OCI-LY1 (cell line): ENCODE data around the gene GPR158.

Experiments
- H2AFZ ChIP-seq: fragments of 200-600 bp; sonication (generic), shearing (Covaris generic); 2 replicates; pipeline ENCODE4 v1.6.0; 2014; ENCODE audit warnings: antibody characterized with exemption, mild to moderate bottlenecking, low read length
- H3F3A ChIP-seq: fragments of 200-600 bp; sonication (generic), shearing (Covaris generic); 2 replicates; pipeline ENCODE4 v1.6.0; 2014; ENCODE audit warnings: mild to moderate bottlenecking, antibody characterized with exemption, low read length, moderate library complexity; ENCODE audit not compliant: insufficient read depth
- H3K27ac ChIP-seq: fragments of 200-600 bp; sonication (generic); 2 replicates; pipeline ENCODE4 v1.5.1; 2014; ENCODE audit warnings: low read length, mixed run types, mild to moderate bottlenecking, low read depth; ENCODE audit not compliant: poor library complexity, severe bottlenecking
- H3K27me3 ChIP-seq: fragments of 200-600 bp; sonication (generic); 2 replicates; pipeline ENCODE4 v1.6.0; 2014; ENCODE audit warnings: antibody characterized with exemption, mild to moderate bottlenecking, low read length, moderate library complexity; ENCODE audit not compliant: insufficient read depth
- H3K36me3 ChIP-seq: fragments of 200-600 bp; sonication (generic); 2 replicates; pipeline ENCODE4 v1.6.1; 2014; ENCODE audit warnings: mild to moderate bottlenecking, antibody characterized with exemption, low read length, moderate library complexity, mixed read lengths; ENCODE audit not compliant: insufficient read depth
- H3K4me1 ChIP-seq: fragments of 200-600 bp; sonication (generic); 2 replicates; pipeline ENCODE4 v1.5.1; 2014; ENCODE audit warnings: mild to moderate bottlenecking, low read length, moderate library complexity; ENCODE audit not compliant: insufficient read depth, severe bottlenecking
- H3K4me2 ChIP-seq: fragments of 200-600 bp; sonication (generic), shearing (Covaris generic); 2 replicates; pipeline ENCODE4 v1.6.1; 2014; ENCODE audit warnings: low read length
- H3K4me3 ChIP-seq: fragments of 200-600 bp; sonication (generic); 2 replicates; pipeline ENCODE4 v1.5.1; 2014; ENCODE audit warnings: low read length, low read depth, mild to moderate bottlenecking, mixed read lengths; ENCODE audit not compliant: poor library complexity, severe bottlenecking
- H3K79me2 ChIP-seq: fragments of 200-600 bp; shearing (Covaris generic); 2 replicates; pipeline ENCODE4 v1.6.1; 2016; ENCODE audit warnings: mixed run types, low read length, mixed read lengths; ENCODE audit not compliant: insufficient read depth
- H3K9ac ChIP-seq: fragments of 200-600 bp; sonication (generic), shearing (Covaris generic); 2 replicates; pipeline ENCODE4 v1.6.1; 2014; ENCODE audit warnings: mild to moderate bottlenecking, low read length, mixed read lengths
- H3K9me2 ChIP-seq: fragments of 200-600 bp; sonication (generic), shearing (Covaris generic); 2 replicates; pipeline ENCODE4 v1.6.1; 2014; ENCODE audit warnings: low read depth, mild to moderate bottlenecking, low read length, mixed read lengths
- H3K9me3 ChIP-seq: fragments of 200-600 bp; shearing (Covaris generic); 2 replicates; pipeline ENCODE4 v1.6.1; 2014; ENCODE audit warnings: low read length, mixed read lengths
- H4K20me1 ChIP-seq: fragments of 200-600 bp; sonication (generic), shearing (Covaris generic); 2 replicates; pipeline ENCODE4 v1.6.0; 2016; ENCODE audit warnings: mild to moderate bottlenecking, low read length; ENCODE audit not compliant: insufficient read depth
- CTCF ChIP-seq: fragments of 200-600 bp; sonication (generic), shearing (Covaris generic); IDR thresholded peaks from 2 replicates; pipeline ENCODE4 v1.5.1; 2017; ENCODE audit warnings: mild to moderate bottlenecking, antibody characterized with exemption, low read length, moderate library complexity, mixed read lengths
- EZH2 ChIP-seq: fragments of 200-600 bp; sonication (generic), shearing (Covaris generic); IDR thresholded peaks from 2 replicates; pipeline ENCODE4 v1.8.0; 2017; ENCODE audit warnings: borderline replicate concordance, mixed run types, mild to moderate bottlenecking, antibody characterized with exemption, low read length, moderate library complexity, mixed read lengths

GPR158 gene

GRCh38 chr10:25467881-25468280 is 293.1 kb downstream of the GPR158 start:
- Histone ChIP-seq H3K27ac (no peak overlapping the region), H3K4me2 (no peak overlapping the region), H3K9ac (no peak overlapping the region)

GRCh38 chr10:25481467-25481866 is 306.7 kb downstream of the GPR158 start:
- H3K79me2 ChIP-seq = no peaks in the 10 kb centered on the region
- H3K27me3 ChIP-seq = no peaks in the 10 kb centered on the region
- H3K9me3 ChIP-seq = no peaks in the 10 kb centered on the region
- H4K20me1 ChIP-seq = no peaks in the 10 kb centered on the region
- no peaks in the 10 kb centered on the region for H3K36me3 ChIP-seq
- H3K4me1 ChIP-seq = no peaks in the 10 kb centered on the region
- H3K4me3 ChIP-seq = no peak overlapping the region
- no peaks in the 10 kb centered on the region for H3K9me2 ChIP-seq
- H3K4me2 ChIP-seq = no peak overlapping the region
- no peak overlapping the region for H3K27ac ChIP-seq
- H3K9ac ChIP-seq = no peak overlapping the region
- no peaks in the 10 kb centered on the region for H3F3A ChIP-seq
- no peak overlapping the region for H2AFZ ChIP-seq
- no peak for TF ChIP-seq EZH2

More at GRCh38 chr10:25467881-25468280, 293.1 kb downstream of the GPR158 start:
- Histone ChIP-seq H3K27me3 (no peaks in the 10 kb centered on the region), H3K79me2 (no peaks in the 10 kb centered on the region), H3F3A (no peaks in the 10 kb centered on the region), H4K20me1 (no peaks in the 10 kb centered on the region), H3K36me3 (no peaks in the 10 kb centered on the region), H3K4me3 (no peak overlapping the region), H3K4me1 (no peaks in the 10 kb centered on the region), H2AFZ (no peak overlapping the region), H3K9me3 (no peaks in the 10 kb centered on the region), H3K9me2 (no peaks in the 10 kb centered on the region)
- TF ChIP-seq CTCF (no peak), EZH2 (no peak)

- no peaks in the 10 kb centered on the region for H3K9me3 ChIP-seq
- no peak overlapping the region for H3K27ac ChIP-seq
- H3K4me2 ChIP-seq = no peak overlapping the region
- TF ChIP-seq CTCF (no peak), EZH2 (no peak)
- no peaks in the 10 kb centered on the region for H3F3A ChIP-seq
- no peak overlapping the region for H3K4me3 ChIP-seq
- no peaks in the 10 kb centered on the region for H3K9me2 ChIP-seq
- H4K20me1 ChIP-seq = no peaks in the 10 kb centered on the region
- H3K4me1 ChIP-seq = no peaks in the 10 kb centered on the region
- H2AFZ ChIP-seq = no peak overlapping the region
- H3K36me3 ChIP-seq = no peaks in the 10 kb centered on the region
- H3K9ac ChIP-seq = no peak overlapping the region
- no peaks in the 10 kb centered on the region for H3K27me3 ChIP-seq
- H3K79me2 ChIP-seq = no peaks in the 10 kb centered on the region
Measured at GRCh38 chr10:25483999-25484398, 309.2 kb downstream of the GPR158 start.

DNA sequence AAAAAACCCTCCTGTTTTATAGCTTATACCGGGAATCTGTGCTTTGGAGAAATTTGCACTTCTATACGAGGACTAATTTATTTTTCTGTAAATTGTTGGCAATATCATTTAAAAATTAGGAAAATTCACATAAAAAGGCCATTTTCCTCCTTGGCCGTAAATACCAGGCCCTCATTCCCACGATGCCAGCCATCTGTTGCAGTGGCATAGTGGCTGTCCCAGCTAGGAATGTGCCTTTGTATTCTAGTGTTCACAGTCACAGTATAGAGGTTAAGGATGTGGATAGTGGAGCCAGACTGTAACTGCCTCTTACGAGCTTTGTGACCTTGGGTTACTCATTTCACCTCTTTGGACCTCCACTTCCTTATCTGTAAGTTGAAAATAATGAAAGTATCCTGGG is 312.5 kb downstream of the GPR158 start:
- Histone ChIP-seq H3K4me1 (no peaks in the 10 kb centered on the region), H3K36me3 (no peaks in the 10 kb centered on the region), H3K4me2 (no peak overlapping the region), H3K9ac (no peak overlapping the region), H3K27ac (no peak overlapping the region), H3F3A (no peaks in the 10 kb centered on the region), H4K20me1 (no peaks in the 10 kb centered on the region), H3K9me3 (no peaks in the 10 kb centered on the region), H3K27me3 (no peaks in the 10 kb centered on the region), H3K79me2 (no peaks in the 10 kb centered on the region), H3K4me3 (no peak overlapping the region), H2AFZ (no peak overlapping the region), H3K9me2 (no peaks in the 10 kb centered on the region)
- TF ChIP-seq EZH2 = no peak
- no peak for TF ChIP-seq CTCF
